ENCODE results near the gene CHFR. TPM values are rescaled to one million over a fixed set of nuclear protein-coding genes. Genes with fewer than 3 reads are reported as not detected.
"Not testable (repeated sequence)": the region's sequence is repeated elsewhere in the genome, so short reads cannot be mapped to it uniquely, and the experiment has no call there.

Gene CHFR
- total RNA-seq, 2 experiments from 2014 or later, result 88.0 to 90.6 TPM

DNA sequence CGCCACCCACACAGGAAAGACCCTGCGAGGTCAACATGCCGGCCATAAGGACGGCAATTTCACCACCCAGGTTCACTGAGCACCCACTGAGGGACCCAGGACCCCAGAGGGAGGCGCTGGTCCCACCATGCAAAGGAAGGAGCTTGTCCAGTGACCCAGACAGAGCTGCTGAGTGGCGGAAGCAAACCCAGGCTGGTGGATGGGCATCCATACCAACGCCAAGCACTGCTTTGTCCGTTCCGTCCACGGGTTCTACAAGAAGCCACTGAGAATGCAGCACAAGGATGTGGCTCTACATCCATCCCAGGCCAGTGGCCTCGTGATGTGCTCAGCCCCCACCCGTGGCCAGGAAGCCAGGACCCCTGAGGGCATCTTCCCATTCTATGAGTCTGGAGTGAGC lies 34.9 kb downstream of the CHFR start:
- Mint-ChIP-seq H3K27me3 (ENCODE audit: low read depth) (no peaks in the 10 kb centered on the region), H3K4me3 (no peak overlapping the region), H3K36me3 (ENCODE audit: low read depth) (peaks cover 62% of the 10 kb centered on the region), H3K4me1 (ENCODE audit: low read depth) (peaks cover 4% of the 10 kb centered on the region), H3K9me3 (ENCODE audit: insufficient read depth) (no peaks in the 10 kb centered on the region), H3K27ac (no peak overlapping the region)
- no peak for DNase-seq
- no peak for ATAC-seq
- POLR2A ChIA-PET, result no interaction called here
- CTCF ChIA-PET, result no interaction called here

DNA sequence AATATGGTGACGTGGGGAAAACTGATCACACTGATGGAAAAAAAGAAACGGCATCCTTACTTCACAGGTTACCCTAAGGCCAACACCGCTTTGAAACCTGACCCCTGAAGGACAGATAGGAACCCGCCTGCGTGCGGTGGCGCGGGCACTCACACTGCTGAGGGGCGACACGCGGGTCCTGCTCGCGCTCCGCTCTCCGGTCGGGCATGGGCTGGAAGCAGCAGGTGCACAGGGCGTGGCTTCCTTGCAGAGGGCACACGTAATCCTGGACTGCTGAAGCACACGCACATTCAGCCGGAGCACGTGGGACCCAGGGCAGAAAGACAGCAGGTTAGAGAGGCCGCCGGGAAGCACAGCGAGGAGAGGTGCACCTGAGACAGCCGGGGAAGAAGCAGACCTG lies 35.9 kb downstream of the CHFR start:
- Mint-ChIP-seq H3K4me3 (no peak overlapping the region), H3K36me3 (ENCODE audit: low read depth) (peaks cover 65% of the 10 kb centered on the region), H3K4me1 (ENCODE audit: low read depth) (peaks cover 4% of the 10 kb centered on the region), H3K27me3 (ENCODE audit: low read depth) (no peaks in the 10 kb centered on the region), H3K27ac (no peak overlapping the region), H3K9me3 (ENCODE audit: insufficient read depth) (no peaks in the 10 kb centered on the region)
- ATAC-seq, result no peak
- POLR2A ChIA-PET, result interaction anchor here (0.6 kb wide), 1 partner anchor 63 kb away, joined by 3 read pairs; no protein-coding TSS in a partner anchor
- CTCF ChIA-PET, result no interaction called here
- no peak for DNase-seq

DNA sequence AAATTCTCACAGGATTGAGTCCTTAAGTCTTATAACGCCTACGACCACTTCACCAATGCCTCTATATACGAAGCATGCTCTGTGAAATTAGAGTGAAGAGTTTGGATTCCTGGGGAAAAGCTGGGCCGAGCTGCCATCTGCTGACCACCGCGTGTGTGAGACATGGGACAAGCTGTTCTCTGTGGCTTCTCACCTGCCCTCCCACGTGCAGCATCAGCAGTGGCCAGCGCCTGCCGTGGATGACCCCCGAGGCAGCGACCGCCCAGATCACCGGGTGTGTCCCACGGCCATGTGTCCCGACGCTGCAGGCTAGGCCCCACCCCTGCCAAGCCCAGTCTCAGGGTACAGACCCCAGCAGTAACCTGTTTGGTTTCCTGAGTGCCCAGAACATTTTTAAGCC lies 37.1 kb downstream of the CHFR start:
- ATAC-seq, result no peak
- DNase-seq, result no peak
- peaks cover 62% of the 10 kb centered on the region for H3K36me3 Mint-ChIP-seq (ENCODE audit: low read depth)
- no peaks in the 10 kb centered on the region for H3K4me1 Mint-ChIP-seq (ENCODE audit: low read depth)
- CTCF ChIA-PET, result interaction anchor here (1.3 kb wide), 1 partner anchor 54 kb away, joined by 3 read pairs; no protein-coding TSS in a partner anchor
- no peak overlapping the region for H3K4me3 Mint-ChIP-seq
- no peaks in the 10 kb centered on the region for H3K27me3 Mint-ChIP-seq (ENCODE audit: low read depth)
- H3K27ac Mint-ChIP-seq, result no peak overlapping the region
- POLR2A ChIA-PET, result interaction anchor here (0.6 to 1.0 kb wide), 2 partner anchors 11 to 148 kb away, joined by 3 read pairs; no protein-coding TSS in a partner anchor
- no peaks in the 10 kb centered on the region for H3K9me3 Mint-ChIP-seq (ENCODE audit: insufficient read depth)

DNA sequence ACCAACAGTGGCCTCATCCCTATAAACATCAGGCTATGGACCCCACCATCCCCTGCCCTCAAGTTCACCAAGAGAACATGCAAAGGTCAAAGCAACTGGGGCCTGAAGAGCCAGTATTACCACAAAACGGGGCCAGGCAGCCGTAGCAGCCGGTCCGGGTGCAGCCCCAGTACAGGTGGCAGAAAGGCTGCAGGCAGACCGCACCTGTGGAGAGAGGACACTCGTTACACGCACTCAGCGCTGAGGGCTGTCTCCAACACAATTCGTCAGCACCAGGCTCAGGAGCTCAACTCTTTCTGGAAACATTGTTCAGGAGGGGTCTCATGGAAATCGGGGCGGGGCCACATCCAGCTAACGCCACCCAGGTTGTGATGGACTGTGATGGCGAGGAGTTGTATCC lies 38.9 kb downstream of the CHFR start:
- Mint-ChIP-seq H3K27ac (peak overlapping the region; percentile 11), H3K4me3 (no peak overlapping the region), H3K4me1 (ENCODE audit: low read depth) (no peaks in the 10 kb centered on the region), H3K36me3 (ENCODE audit: low read depth) (peaks cover 57% of the 10 kb centered on the region), H3K9me3 (ENCODE audit: insufficient read depth) (no peaks in the 10 kb centered on the region), H3K27me3 (ENCODE audit: low read depth) (no peaks in the 10 kb centered on the region)
- CTCF ChIA-PET, result interaction anchor here (0.9 to 2.8 kb wide), 3 partner anchors 14 to 58 kb away, joined by 3 to 10 read pairs (median 4); no protein-coding TSS in a partner anchor
- DNase-seq, result no peak
- ATAC-seq, result no peak
- POLR2A ChIA-PET, result interaction anchor here (0.8 kb wide), 1 partner anchor 15 kb away, joined by 3 read pairs; no protein-coding TSS in a partner anchor

DNA sequence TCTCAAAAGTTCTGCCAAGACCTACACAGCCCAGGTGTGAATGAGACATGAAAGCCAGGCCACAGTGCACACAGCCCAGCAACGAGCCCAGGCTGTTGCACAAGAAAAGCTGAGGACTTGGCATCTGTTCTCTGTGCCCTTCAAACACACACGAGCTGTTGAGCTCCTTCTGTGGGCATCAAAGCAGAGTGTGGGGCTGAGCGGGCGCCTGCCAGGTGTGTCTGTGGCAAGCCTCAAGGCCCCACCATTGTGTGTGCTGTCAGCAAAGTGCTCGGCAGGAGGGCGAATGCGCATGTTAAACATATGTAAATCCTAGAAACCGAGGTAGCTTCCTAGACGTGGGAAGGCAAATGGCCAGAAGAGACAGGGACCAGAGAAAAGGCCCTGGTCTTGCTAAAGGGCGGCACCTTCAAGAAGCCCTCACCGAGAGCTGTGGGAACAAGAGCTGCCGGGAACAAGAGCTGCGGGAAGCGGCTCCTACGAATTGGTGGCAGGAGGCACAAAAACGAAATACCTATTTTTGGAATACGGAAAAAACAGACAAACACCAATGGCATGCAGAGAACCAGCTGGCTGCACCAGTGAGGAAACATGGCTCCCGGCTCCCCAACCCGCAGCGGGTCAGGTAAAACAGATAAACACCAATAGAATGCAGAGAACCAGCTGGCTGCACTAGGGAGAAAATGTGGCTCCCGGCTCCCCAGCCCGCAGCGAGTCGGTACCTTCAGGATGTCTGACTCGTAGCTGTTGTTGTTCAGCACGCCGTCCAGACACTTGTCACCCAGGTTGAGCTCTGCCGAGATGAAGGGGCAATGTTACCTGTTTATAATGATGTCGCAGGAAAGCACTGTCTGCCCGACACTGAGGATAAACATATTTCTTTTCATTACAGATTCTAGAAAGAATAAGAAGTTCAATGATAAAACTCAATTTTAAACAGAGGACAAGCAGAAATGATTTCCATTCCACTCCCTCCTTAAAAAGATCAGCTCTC lies 39.7 kb downstream of the CHFR start:
- no peak for DNase-seq
- no peak for ATAC-seq
- ChIA-PET CTCF (interaction anchor here (0.9 to 2.8 kb wide), 3 partner anchors 14 to 59 kb away, joined by 3 to 10 read pairs (median 4); no protein-coding TSS in a partner anchor), POLR2A (no interaction called here)
- H3K9me3 Mint-ChIP-seq (ENCODE audit: insufficient read depth), result no peaks in the 10 kb centered on the region
- no peak overlapping the region for H3K27ac Mint-ChIP-seq
- no peak overlapping the region for H3K4me3 Mint-ChIP-seq
- no peaks in the 10 kb centered on the region for H3K27me3 Mint-ChIP-seq (ENCODE audit: low read depth)
- H3K4me1 Mint-ChIP-seq (ENCODE audit: low read depth), result no peaks in the 10 kb centered on the region
- peaks cover 59% of the 10 kb centered on the region for H3K36me3 Mint-ChIP-seq (ENCODE audit: low read depth)

DNA sequence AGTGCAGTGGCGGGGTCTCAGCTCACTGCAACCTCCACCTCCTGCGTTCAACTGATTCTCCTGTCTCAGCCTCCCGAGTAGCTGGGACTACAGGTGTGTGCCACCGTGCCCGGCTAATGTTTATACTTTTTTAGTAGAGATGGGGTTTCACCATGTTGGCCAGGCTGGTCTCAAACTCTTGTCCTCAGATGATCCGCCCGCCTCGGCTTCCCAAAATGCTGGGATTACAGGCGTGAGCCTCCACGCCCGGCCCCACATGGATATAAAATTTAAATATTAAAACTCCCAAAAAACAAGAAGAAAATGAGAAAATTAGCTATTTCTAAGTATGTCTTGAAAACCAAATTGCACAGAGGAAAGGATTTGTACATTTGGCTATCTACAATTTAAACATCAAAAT lies 42.7 kb downstream of the CHFR start:
- H3K4me3 Mint-ChIP-seq; POLR2A ChIA-PET; H3K27me3 Mint-ChIP-seq (ENCODE audit: low read depth); H3K9me3 Mint-ChIP-seq (ENCODE audit: insufficient read depth); CTCF ChIA-PET; ATAC-seq; H3K27ac Mint-ChIP-seq; H3K4me1 Mint-ChIP-seq (ENCODE audit: low read depth); DNase-seq: not testable (repeated sequence)
- peaks cover 56% of the 10 kb centered on the region for H3K36me3 Mint-ChIP-seq (ENCODE audit: low read depth)

DNA sequence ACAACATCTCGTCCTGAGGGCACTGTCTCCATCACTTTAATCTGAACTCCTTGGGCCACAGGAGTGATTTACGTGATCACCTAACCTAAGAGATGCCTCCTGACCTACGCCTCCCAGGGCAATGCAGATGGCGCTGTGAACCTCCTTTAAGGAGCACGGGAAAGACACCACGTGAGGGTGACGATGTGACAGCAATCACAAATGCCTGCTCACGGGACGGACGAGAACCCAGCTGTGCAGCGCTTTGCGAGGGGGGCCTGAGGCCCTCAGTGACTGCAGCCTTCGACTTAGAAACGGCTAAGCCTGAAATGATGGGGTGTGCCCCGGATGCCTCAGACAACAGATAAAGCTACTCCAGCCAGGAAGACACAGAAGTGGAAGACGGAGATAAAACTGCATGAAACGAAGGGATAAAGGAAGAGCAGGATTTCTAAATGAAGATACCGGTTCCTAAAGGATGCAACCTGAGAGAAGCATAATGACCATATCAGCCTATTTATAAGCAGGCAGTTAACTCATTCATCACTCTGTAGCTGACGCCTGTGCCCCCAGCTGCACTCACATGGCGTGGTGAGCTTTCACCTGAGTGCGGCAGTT lies 44.9 kb downstream of the CHFR start:
- Mint-ChIP-seq H3K27ac (no peak overlapping the region), H3K4me3 (no peak overlapping the region), H3K9me3 (ENCODE audit: insufficient read depth) (no peaks in the 10 kb centered on the region), H3K27me3 (ENCODE audit: low read depth) (no peaks in the 10 kb centered on the region), H3K36me3 (ENCODE audit: low read depth) (peaks cover 61% of the 10 kb centered on the region), H3K4me1 (ENCODE audit: low read depth) (peaks cover 22% of the 10 kb centered on the region)
- ATAC-seq, result no peak
- ChIA-PET POLR2A (no interaction called here), CTCF (no interaction called here)
- DNase-seq, result no peak

DNA sequence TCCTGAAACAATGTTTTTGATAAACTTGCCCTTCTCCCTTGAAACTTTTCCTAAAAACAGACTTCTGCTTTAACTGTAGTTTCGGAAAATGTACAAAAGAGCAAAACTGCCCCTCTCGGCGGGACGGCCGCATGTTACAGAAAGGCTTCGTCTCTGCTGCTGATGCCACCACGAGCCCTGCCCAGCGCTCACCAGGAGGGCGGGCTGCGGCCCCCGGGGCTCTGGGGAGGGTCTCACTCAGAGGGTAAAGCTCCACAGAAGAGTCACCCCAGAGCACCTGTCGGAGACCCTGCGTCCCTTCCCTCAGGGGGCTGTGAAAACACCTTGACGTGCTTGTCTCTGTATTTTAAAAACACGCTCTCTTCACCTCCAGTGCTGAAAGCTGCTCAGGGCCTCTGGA lies 46.3 kb downstream of the CHFR start:
- ATAC-seq (no peak), DNase-seq (no peak)
- Mint-ChIP-seq H3K27me3 (ENCODE audit: low read depth) (no peaks in the 10 kb centered on the region), H3K36me3 (ENCODE audit: low read depth) (peaks cover 60% of the 10 kb centered on the region), H3K27ac (no peak overlapping the region), H3K9me3 (ENCODE audit: insufficient read depth) (no peaks in the 10 kb centered on the region), H3K4me3 (no peak overlapping the region), H3K4me1 (ENCODE audit: low read depth) (peaks cover 34% of the 10 kb centered on the region)
- CTCF ChIA-PET, result no interaction called here
- POLR2A ChIA-PET, result no interaction called here

DNA sequence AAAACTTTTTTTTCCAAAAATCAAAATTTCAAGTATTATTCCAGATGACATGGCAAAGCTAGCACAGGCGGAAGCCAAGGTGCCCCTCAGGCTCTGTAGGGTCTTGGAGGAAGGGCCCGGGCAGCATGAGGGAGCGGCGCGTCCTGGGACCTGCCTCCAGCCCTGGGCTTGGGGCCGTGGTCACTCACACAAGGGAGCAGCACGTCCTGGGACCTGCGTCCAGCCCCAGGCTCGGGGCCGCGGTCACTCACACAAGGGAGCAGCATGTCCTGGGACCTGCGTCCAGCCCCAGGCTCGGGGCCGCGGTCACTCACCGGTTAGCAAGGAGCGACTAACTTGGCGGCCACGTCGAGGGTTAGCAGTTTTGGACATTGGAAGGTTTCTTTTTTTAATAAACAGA lies 46.9 kb downstream of the CHFR start:
- H3K4me1 Mint-ChIP-seq (ENCODE audit: low read depth), result peaks cover 35% of the 10 kb centered on the region
- peaks cover 55% of the 10 kb centered on the region for H3K36me3 Mint-ChIP-seq (ENCODE audit: low read depth)
- DNase-seq, result no peak
- ChIA-PET POLR2A (no interaction called here), CTCF (no interaction called here)
- no peak for ATAC-seq
- H3K27me3 Mint-ChIP-seq (ENCODE audit: low read depth), result no peaks in the 10 kb centered on the region
- no peak overlapping the region for H3K4me3 Mint-ChIP-seq
- H3K9me3 Mint-ChIP-seq (ENCODE audit: insufficient read depth), result no peaks in the 10 kb centered on the region
- no peak overlapping the region for H3K27ac Mint-ChIP-seq

DNA sequence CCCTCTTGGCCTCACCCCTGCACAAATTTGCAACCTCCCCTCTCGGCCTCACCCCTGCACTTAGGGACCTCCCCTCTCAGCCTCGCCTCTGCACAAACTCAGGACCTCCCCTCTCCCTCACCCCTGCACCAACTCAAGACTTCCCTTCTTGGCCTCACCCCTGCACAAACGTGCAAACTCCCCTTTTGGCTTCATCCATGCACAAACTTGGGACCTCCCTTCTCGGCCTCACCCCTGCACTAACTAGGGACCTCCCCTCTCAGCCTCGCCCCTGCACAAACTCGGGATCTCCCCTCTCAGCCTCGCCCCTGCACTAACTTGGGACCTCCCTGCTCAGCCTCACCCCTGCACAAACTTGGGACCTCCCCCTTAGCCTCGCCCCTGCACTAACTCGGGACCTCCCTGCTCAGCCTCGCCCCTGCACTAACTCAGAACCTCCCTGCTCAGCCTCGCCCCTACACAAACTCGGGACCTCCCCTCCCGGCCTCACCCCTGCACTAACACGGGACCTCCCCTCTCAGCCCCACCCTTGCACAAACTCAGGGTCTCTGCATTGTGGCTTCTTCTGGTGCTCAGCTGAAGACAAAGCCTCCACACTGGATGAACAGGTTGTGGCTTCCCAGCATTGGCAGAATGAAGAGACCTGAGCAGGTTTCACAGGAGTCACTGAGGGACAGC lies 47.7 kb downstream of the CHFR start:
- no peaks in the 10 kb centered on the region for H3K27me3 Mint-ChIP-seq (ENCODE audit: low read depth)
- ChIA-PET CTCF (interaction anchor here (1.8 kb wide), 1 partner anchor 65 kb away, joined by 9 read pairs; no protein-coding TSS in a partner anchor), POLR2A (no interaction called here)
- H3K4me3 Mint-ChIP-seq, result no peak overlapping the region
- H3K4me1 Mint-ChIP-seq (ENCODE audit: low read depth), result peaks cover 44% of the 10 kb centered on the region
- H3K36me3 Mint-ChIP-seq (ENCODE audit: low read depth), result peaks cover 58% of the 10 kb centered on the region
- H3K9me3 Mint-ChIP-seq (ENCODE audit: insufficient read depth), result no peaks in the 10 kb centered on the region
- ATAC-seq (no peak), DNase-seq (no peak)
- H3K27ac Mint-ChIP-seq, result no peak overlapping the region

DNA sequence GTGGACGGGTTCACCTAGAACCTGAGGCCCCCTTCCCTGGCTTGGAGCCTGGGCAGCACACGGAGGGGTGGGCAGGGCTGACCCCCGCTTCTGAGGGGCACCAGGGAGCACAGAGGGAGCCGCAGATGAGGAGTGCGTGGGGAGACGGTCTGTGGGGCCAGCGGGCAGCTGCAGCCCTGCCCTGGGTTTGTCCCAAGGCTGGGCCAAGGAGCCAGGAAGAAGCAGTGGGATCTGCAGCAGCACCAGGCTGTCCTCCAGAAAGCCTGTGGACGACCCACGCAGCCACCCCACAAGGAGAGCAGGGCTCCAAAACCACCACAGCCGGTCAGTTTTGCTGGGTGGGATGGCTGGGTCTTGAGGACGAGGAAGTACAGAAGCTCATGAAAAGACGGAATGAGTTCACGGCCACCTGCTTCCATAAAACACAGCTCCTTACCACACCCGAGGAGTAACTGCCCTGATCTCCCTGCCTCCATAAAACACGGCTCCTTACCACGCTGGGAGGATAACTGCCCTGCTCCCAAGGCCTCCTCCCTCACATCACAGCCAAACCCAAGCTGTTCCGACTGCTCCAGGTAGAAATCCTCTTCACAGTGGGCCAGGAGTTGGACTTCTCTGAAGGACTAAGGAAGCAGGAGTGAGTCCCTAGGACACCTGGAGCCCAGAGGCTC lies 48.9 kb downstream of the CHFR start:
- POLR2A ChIA-PET, result no interaction called here
- no peak for ATAC-seq
- Mint-ChIP-seq H3K27me3 (ENCODE audit: low read depth) (no peaks in the 10 kb centered on the region), H3K9me3 (ENCODE audit: insufficient read depth) (no peaks in the 10 kb centered on the region), H3K36me3 (ENCODE audit: low read depth) (peaks cover 65% of the 10 kb centered on the region), H3K4me3 (no peak overlapping the region), H3K27ac (no peak overlapping the region), H3K4me1 (ENCODE audit: low read depth) (peaks cover 55% of the 10 kb centered on the region)
- DNase-seq, result no peak
- CTCF ChIA-PET, result interaction anchor here (1.8 kb wide), 1 partner anchor 66 kb away, joined by 9 read pairs; no protein-coding TSS in a partner anchor

Measured in activated CD8-positive, alpha-beta T cell treated with anti-CD3 and anti-CD28 coated beads, Interleukin-2, amount 10 ng/mL, durations not matched to agents 7 days and 5 days (primary cell).